NCI-H774 (cell line): ENCODE data around the gene GLT1D1.

Experiments used
- DNase-seq: peaks from one replicate; lab custom pipeline; 2025; lab: John Stamatoyannopoulos, UW

The GLT1D1 gene

DNA sequence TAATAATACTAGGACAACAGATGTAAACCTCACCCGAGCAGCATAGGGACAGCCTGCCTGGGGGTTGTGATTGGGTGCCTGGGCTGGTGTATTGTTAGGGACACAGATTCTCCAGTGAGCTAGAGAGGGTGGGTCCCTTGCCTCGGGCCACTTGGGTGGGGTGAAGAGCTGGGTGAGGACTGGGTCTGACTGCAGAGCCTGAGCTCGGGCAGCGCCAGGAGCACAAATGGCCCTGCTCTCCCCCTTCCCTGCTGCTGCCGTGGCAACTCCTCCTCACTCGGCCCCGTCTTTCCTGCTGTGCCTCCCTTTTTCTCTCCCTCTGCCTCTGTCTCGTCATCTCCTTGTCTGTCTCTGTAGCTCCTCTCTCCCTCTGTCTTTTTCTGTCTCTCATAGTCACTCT is 115.4 kb downstream of the GLT1D1 start:
- DNase-seq: no peak

DNA sequence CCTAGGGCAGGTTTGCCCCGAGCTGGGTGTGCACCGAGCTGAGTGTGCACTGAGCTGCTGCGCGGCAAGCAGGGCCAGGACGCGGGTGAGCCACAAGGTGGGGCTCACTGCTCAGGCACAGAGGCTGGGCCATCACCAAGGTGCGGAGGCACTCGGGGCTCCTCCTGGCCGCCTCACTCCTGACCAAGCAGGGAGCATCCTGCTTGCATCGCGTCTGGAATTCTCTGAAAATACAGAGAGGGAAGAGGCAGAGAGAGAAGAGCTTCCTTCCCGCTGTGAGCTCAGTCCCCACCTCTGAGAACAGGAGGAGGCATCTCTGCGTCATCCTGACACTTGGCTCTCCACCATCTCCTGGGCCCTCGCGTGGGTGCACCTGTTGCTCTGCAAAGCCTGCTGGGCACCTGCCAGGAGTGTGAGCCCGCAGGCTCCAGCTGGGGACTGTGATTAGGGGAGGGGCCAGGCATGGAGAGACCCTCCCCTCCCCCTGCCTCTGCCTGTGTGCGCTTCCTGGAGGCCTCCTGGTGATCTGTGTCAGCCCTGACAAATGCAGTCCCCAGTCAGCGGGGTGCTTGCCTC is 116.3 kb downstream of the GLT1D1 start:
- DNase-seq: peak; percentile 95

DNA sequence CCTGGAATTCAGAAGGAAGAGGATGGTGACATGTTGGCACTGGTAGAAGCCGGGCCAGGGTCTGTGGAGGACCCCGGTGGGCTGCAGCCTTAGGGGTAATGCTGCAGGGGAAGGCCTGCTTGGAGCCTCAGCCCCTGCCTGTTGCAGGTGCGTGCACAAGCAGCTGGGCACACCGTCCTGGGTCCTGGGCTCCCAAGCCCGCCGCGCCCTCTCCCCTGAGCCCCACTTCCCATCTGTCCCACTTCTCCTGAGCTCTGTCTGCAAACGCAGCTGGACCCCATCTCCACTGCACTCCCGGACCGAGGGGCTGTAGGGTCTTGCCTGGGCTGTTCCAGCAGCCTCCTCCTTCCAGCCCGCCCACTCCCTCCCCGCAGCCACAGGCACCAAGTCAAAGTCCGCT is 116.8 kb downstream of the GLT1D1 start:
- DNase-seq: no peak

DNA sequence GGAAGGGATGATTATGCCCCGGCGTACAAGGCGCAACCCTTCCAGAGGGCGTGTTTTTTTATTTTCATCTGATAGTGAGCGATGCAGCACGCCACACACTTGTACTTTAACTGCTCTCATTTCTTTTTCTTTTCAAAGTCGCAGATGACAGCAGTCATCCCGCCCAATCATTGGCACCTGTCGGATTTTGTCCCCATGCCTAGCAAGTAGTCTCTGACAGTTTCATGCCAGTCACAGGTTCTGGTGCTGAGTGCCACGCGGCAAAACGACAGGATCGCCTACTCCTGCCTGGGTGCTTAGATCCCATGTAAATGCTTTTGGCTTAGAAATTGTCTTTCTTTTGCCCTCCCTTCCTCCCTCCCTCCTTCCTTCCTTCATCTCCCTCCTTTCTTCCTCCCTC is 117.7 kb downstream of the GLT1D1 start:
- DNase-seq: peak; percentile 53

DNA sequence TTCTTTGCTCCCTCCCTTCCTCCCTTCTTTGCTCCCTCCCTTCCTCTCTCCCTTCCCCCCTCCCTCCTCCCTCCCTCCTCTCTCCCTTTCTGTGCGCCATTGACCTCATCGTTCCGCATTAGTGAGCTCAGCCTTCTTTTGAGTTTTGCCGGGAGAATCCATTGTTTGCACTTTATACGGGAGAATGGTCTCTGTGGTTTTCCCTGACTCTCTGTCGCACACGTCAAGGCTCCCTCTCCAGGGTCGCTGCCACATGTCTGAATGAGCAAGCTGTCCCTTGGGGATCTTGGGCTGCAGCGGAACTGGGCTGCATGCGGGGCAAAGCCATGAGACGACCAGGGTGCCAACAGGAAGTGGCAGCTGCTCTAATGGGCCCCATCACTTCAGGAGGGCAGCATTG is 118.5 kb downstream of the GLT1D1 start:
- DNase-seq: peak; percentile 59

DNA sequence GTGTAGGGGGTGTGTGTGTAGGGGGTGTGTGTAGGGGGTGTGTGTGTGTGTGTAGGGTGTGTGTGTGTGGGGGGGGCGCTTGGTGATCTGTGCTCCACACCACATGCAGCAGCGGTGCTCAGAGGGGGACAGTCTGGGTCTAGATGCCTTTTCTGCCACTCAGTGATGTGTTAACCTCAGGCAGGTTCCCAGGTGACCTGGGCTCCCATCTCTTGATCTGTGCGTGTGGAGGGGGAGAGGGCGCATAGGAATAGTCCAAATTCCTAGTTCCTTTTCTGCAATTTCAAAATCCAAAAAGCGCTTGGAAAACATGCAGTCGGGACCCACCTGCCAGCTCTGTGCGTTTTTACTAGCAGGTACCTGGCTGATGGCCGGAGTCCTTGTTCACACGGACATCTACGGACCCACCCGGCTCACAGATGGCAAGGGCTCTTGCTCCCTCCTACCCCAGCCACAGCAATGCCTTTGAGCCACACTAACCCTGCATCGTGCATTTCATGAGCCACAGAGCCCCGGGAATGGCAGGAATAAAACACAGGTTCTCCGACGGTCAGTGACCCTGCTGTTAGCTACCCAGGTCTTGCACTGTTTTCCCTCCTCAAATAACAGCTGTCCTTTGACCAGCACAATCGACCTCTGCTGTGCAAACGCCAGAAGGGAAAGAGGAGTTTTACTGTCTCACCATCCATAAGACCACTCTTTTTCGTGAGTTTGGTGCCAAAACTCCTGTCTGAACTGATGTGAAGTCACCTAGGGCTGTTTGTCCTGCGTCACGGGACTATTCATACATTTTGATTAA is 120.8 kb downstream of the GLT1D1 start:
- no peak for DNase-seq

DNA sequence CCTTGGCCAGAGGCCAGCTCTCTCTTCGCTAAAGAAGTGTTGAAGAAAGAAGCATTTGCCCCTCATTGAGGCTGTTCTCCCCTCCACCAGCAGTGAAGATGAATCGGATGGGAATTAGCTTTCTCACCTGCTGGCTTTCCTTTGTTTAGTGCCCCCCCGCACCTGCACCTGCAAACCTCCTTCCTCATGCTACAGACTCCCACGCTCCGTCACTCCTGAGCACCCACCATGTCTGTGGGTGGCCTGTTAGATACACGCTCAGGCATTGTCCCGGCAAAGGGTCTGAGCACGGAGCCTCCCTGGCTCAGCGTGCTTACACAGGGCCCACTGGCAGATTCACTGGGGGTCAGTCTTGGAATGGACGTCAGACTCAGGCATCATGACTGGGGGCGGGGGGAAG is 121.6 kb downstream of the GLT1D1 start:
- no peak for DNase-seq

DNA sequence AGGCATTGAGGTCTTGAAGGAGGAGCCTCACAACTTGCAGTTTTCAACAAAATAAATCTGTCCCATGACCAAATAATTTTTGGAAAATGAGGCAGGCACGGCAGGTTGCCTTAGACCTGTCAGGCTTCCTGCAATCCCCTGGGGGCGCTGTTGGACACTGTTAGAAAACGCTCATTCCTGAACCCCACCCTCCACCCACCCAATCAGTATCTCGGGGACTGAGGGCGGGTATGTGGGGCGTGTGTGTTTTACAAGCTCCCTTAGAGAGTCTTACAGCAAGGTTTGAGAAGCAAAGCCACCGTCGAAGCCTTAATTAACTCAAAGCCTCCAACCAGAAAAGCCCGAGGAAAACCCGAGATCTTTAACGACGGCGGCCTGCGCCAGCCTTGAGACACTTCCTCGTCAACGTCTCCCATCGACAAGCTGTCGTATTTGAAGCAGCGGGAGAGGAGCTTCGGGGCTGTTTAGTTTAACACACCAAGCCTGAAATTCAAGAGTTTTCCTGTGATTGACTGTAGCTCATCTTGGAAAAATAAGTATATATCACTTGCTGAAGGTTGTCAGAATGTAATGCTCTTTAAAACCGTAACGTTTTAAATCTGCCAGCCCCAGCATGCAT is 123.0 kb downstream of the GLT1D1 start:
- DNase-seq: no peak

DNA sequence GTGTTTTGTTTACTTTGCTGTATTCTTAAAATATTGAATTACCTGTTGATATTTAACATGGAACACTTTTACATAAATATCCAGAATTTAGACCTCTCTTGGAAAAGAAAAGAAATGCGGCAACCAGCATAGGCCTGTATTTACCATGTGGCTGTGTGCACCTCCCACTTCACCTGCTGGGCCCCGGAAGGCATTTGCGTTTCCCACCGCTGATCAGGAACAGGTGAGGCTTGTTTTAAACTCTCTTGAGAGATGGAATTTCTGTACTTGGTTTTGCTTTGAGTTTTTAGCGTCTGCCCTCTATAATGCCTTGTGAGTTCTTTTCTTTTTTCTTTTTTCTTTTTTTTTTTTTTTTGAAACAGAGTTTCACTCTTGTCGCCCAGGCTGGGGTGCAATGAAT is 124.2 kb downstream of the GLT1D1 start:
- DNase-seq: no peak

DNA sequence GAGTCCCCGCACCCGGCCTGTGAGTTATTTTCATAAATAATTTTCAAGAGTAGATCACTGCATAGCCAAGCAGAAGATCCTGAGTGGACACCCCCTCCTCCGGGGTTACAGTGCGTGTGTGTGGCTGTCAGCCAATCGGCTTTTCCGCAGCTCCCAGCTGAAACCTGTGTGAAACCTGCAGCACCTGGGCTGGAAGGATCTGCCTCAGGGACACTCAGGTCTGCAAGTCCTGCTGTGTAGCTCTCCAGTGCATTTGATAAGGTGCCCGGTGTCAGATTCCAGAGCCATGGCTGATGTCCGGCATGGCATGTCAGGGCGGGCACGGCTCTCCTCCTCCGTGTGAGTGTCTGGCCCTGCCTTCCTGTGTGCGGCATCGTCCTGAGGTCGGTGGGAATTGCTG is 124.8 kb downstream of the GLT1D1 start:
- no peak for DNase-seq

DNA sequence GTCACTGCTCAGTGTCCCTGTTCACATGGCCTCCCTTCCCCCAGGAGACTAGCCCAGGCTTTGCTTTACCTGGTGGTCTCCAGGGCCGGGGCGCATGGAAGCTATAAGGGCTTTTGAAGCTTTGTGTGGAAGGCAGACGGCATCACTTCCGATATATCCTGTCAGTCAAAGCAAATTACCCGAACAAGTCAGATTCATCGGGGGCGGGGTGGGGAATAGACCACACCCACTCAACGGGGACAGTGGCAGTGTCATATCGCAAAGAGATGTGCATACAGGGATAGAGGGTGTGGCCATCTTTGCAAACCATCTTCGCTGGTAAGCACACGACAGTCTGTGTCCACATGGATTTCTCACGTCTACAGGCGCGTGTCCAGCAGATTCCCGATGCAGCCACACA is 127.3 kb downstream of the GLT1D1 start:
- no peak for DNase-seq

DNA sequence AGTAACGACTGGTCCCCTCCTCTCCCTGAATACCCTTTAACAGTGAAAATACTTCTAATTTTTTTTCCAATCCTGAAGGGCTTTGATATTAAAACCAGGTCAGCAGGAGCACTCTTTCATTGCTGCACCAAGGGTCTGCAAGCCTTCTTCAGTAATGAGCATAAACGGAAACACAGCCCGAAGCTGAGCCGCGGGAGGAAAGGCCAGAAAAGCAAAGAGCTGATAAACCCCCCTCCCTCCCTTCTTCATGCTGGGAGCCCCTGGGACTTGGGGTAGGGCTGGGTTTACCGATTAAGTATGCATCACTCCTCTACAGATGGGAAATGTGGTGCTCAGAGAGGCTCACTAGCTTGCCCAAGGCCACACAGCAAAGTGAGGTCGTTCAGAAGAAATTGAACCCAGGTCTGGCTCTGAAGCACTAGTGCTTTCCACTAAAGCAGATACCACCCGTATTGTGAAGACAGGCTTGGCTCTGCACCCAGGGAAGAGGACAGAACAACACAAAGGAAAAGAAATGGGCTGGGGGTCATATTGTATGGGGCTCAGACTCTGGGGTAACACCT is 128.8 kb downstream of the GLT1D1 start:
- DNase-seq: no peak

DNA sequence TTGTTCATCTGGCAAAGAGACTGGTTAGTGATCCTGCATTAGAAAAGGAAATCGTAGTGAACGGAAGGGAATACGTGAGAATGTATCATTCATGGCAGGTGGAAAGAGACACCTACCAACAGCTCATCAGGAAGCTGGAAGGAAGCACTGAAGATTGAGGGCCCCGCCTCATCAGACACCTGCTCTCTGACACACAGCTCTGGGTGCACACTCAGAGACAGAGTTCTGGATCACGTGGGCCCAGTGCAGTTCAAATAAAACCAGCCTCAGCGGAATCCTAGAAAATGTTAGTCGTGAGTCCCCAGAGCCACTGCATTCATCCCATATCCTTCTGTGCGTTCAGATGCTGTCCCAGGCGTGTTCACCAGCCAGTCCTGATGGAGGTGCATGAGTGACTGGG is 129.7 kb downstream of the GLT1D1 start:
- peak; percentile 14 for DNase-seq

DNA sequence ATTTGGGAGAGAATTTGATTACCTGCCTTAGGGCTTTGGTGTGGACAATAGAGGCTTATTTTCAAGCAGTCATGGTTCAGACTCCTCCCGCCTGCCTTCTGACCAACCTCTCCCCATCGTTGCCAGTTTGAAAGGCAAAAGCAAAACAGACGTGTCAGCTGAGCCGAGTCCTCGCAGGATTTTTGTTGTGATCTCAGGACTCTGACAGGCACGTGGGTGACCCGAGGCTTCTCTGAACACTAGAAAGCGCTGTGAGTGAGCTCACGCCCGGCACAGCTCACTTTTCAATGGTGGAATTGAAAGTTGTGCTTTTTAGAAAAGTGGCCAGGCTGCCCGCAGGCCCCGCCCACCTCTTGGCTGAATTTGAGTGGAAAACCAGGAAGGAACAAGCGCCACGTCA is 130.1 kb downstream of the GLT1D1 start:
- DNase-seq: no peak

DNA sequence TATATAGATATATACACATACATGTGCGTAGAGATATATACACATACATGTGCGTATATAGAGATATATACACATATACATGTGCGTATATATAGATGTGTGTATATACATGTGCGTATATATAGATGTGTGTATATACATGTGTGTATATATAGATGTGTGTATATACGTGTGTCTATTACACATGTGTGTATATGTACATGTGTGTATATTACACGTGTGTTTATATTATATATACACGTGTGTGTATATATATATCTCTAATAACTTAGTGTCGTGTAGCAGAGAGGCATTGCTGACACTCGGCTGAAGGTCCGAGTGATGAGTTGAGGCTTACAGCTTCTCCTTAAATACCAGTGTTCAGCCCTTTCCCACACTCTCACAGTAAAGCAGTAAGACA is 133.7 kb downstream of the GLT1D1 start:
- no peak for DNase-seq

DNA sequence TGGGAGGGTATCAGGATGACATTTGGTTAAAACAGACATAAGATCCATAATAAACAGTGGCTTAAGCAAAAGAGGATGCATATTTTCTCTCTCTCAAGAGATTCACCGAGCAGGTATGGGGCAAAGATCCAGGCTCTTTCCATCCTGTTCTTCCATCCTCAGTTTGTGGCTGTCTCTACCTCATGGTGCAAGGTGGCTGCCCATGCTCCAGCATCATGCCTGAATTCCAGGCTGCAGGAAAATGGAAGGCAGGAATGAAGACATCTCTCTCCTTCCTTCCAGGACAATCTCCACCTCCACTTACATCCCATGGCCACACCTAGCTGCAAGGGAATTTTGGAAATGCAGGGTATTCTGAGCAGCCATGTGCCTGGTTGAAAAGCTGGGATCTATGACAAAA is 136.0 kb downstream of the GLT1D1 start:
- no peak for DNase-seq

DNA sequence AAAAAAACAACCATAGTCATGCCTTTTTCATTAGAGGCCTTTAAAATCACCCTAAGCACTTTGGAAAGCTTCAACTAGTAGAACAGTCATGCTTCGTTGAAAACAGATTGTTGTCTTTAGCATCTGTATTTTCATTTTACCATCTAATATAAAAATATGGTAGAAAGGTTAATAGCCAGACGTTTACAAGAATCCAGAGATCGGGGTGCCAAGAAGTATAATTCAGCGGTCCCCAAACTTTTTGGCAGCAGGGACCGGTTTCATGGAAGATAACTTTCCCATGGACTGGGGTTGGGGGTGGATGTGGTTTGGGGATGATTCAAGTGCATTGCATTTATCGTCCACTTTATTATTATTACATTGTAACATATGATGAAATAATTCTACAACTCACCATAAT is 138.4 kb downstream of the GLT1D1 start:
- no peak for DNase-seq

DNA sequence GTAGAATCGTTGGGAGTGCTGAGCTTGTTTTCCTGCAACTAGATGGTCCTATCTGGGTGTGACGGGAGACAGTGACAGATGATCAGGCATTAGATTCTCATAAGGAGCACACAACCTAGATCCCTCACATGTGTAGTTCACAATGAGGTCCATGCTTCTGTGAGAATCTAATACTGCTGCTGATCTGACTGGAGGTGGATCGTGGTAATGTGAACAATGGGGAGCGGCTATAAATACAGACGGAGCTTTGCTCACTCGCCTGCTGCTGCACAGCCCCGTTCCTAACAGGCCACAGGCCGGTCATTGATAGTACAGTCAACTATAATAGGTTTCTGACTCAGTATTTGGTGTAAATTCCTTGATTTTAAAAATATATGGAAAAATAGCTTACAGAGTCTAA is 138.8 kb downstream of the GLT1D1 start:
- DNase-seq: no peak

DNA sequence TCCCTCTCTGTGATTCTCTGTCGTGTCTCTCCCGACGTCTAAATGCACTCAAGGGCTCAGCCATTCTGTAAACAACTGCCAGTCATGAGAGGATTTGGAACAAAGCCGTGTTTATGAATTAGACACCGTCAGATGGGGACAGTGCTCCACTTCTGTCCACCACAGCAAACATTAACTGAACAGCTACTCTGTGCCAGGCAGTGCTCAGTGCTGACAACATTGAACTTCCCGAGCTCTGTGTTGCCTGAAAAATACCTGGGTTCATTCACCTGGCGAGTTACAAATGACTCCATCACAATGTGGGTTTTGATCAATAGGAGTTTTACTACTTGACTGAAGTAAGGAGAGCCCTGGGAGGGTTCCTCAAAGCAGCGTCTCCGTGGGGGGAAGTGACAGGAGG is 139.3 kb downstream of the GLT1D1 start:
- DNase-seq: no peak

DNA sequence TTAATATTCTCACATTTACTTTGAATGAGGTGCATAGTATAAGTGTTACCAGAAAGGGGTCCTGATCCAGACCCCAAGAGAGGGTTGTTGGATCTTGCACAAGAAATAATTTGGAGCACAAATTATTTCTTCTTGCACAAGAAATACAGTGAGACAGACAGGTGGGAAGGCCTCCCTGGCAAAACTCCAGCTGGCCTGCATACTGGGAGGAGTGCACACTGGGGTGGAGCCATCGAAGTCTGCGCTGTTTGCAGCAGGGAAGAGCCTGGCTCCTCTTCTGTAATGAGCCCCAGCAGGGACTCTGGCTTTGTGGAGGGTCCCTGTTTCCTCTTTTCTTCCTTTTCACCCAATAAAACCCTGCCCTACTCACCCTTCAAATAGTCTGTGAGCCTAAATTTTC is 141.6 kb downstream of the GLT1D1 start:
- DNase-seq: peak; percentile 68

DNA sequence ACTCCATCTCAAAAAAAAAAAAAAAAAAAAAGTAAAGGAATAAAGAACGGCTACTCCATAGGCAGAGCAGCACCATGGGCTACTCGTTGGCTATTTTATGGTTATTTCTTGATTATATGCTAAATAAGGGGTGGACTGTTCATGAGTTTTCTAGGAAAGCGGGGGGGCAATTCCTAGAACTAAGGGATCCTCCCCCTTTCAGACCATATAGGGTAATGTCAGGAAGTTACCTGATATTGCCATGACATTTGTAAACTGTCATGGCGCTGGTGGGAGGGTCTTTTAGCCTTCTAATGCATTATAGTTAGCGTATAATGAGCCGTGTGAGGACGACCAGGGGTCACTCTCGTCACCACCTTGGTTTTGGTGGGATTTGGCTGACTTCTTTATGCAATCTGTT is 142.3 kb downstream of the GLT1D1 start:
- no peak for DNase-seq

DNA sequence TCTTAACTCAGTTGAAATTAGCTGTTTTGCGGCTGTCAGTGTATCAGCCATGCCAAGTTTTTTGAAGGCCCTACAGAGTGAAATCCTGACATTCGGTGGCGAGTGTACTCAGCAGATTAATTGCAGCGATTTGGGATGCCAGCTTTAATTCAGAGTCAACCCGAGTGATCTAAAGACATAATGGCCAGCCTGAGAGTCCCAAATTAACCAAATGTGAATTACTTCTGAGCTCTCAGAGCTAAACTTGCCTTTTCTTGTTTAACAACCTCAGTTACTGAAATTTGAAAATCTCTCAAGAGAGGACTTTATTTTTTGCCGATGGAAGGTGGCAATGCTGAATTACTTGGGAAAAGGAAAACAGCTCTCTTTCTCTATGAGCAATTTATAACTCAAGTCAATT is 148.5 kb downstream of the GLT1D1 start:
- no peak for DNase-seq

DNA sequence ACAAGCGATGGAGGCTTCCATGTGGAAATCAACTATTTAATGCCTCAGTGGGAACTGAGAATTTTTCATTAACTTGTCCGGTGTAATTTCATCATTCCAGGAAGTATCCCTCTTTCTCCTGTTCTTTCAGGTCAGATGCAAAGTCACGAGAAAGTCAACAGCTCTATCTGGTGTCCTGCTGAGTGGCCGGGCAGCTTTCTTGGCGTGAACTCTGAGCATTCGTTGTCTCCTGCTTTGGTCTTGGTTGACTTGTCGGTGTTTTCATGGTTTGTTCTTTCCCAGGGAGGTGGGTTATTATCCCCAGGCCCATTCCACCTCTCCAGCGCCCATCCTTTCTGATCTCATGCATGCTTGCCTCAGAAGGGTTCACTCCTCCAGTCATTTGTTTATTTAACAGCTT is 149.1 kb downstream of the GLT1D1 start:
- no peak for DNase-seq
